Fibroblast of lung (primary cell): ENCODE measurements around the gene MARCHF2. TPM values are rescaled to one million over a fixed set of nuclear protein-coding genes. Genes with fewer than 3 reads are reported as not detected.

Experiments
- DNase-seq, 2 donors: peaks; one replicate each; pipeline versions ENCODE4 v3.0.0 to v3.0.0-alpha.2; 2010; ENCODE audit warnings: low read depth in 2 of 2
- H2AFZ ChIP-seq: 2 replicates; pipeline ENCODE4 v1.5.1; 2012; ENCODE audit warnings: low read length, control low read depth, inconsistent platforms
- H3K27ac ChIP-seq: 2 replicates; pipeline ENCODE4 v1.5.1; 2011; ENCODE audit warnings: low read length, control low read depth; ENCODE audit not compliant: insufficient read depth
- H3K27me3 ChIP-seq: 2 replicates; pipeline ENCODE4 v1.5.1; 2011; ENCODE audit warnings: mild to moderate bottlenecking, low read length; ENCODE audit not compliant: control insufficient read depth, insufficient read depth
- H3K36me3 ChIP-seq: 2 replicates; pipeline ENCODE4 v1.5.1; 2011; ENCODE audit warnings: low read length; ENCODE audit not compliant: control insufficient read depth, insufficient read depth
- H3K4me1 ChIP-seq: 2 replicates; pipeline ENCODE4 v1.5.1; 2011; ENCODE audit warnings: low read length; ENCODE audit not compliant: control insufficient read depth, insufficient read depth; ENCODE audit errors: extremely low read depth
- H3K4me2 ChIP-seq: 2 replicates; pipeline ENCODE4 v1.5.1; 2011; ENCODE audit warnings: low read length, control low read depth; ENCODE audit not compliant: insufficient read depth; ENCODE audit errors: extremely low read depth
- H3K4me3 ChIP-seq, 4 experiments: fragments of 200-600 bp in 1 of 4; sonication (generic) in 1 of 4; replicated peaks in 1 of 4; 2 replicates each; pipeline ENCODE4 v1.5.1; 2011 to 2016; ENCODE audit warnings: low read length in 4 of 4, low read depth in 3 of 4, mild to moderate bottlenecking in 3 of 4, control low read depth in 2 of 4, inconsistent platforms in 1 of 4, mixed read lengths in 1 of 4; ENCODE audit not compliant: insufficient read depth in 1 of 4; ENCODE audit errors: control extremely low read depth in 1 of 4
- H3K79me2 ChIP-seq: 2 replicates; pipeline ENCODE4 v1.5.1; 2012; ENCODE audit warnings: mild to moderate bottlenecking, low read length, inconsistent platforms; ENCODE audit not compliant: control insufficient read depth, insufficient read depth
- H3K9ac ChIP-seq: 2 replicates; pipeline ENCODE4 v1.5.1; 2011; ENCODE audit warnings: mild to moderate bottlenecking, low read length, control low read depth; ENCODE audit not compliant: insufficient read depth
- H3K9me3 ChIP-seq: 2 replicates; pipeline ENCODE4 v1.5.1; 2012; ENCODE audit warnings: low read depth, low read length; ENCODE audit not compliant: control insufficient read depth, insufficient read depth
- H4K20me1 ChIP-seq: 2 replicates; pipeline ENCODE4 v1.5.1; 2011; ENCODE audit warnings: low read length; ENCODE audit not compliant: control insufficient read depth, insufficient read depth; ENCODE audit errors: extremely low read depth
- EZH2 ChIP-seq: IDR thresholded peaks from 2 replicates; pipeline ENCODE4 v1.5.1; 2012; ENCODE audit warnings: low read length, control low read depth, mild to moderate bottlenecking; ENCODE audit errors: missing control alignments
- polyA plus RNA-seq, 2 donors: library from polyadenylated mRNA; depleted of rRNA in 1 of 2; stranded (reverse) in 1 of 2; unstranded in 1 of 2; fragments of >200 nt; gene quantifications; 2 replicates each; pipeline ENCODE4 v1.2.1, GENCODE V29; 2011 to 2012; ENCODE audit warnings: missing spikeins in 1 of 2
- total RNA-seq: library from RNA; depleted of rRNA; stranded (reverse); fragments of >200 nt; gene quantifications from 2 replicates; pipeline ENCODE4 v1.2.1, GENCODE V29; 2014
- TF ChIP-seq, protein P1 (sequence below), 2 donors: IDR thresholded peaks in 1 of 2; conservative IDR thresholded peaks in 1 of 2; 1 replicate in 1 of 2; 2 replicates in 1 of 2; pipeline ENCODE4 v1.5.1; 2011 to 2012; ENCODE audit warnings: low read length in 2 of 2, control low read depth in 1 of 2, inconsistent platforms in 1 of 2, low read depth in 1 of 2, mild to moderate bottlenecking in 1 of 2

The MARCHF2 gene
- total and polyA plus RNA-seq, 2 donors (not counting 1 experiment from before 2014, with no cell fraction given): 16.8 to 90.8 TPM

GRCh38 chr19:8476524-8476923 lies 63.4 kb downstream of the MARCHF2 start:
- Histone ChIP-seq H3K4me2 (no peak overlapping the region), H3K27ac (no peak overlapping the region), H3K79me2 (peaks cover 46% of the 10 kb centered on the region), H4K20me1 (no peaks in the 10 kb centered on the region), H3K4me1 (peaks cover 2% of the 10 kb centered on the region), H3K36me3 (peaks cover 6% of the 10 kb centered on the region), H3K9me3 (no peaks in the 10 kb centered on the region), H3K9ac (no peak overlapping the region), H2AFZ (no peak overlapping the region), H3K4me3 (no peak overlapping the region), H3K27me3 (no peaks in the 10 kb centered on the region)
- TF ChIP-seq, protein P1, sequence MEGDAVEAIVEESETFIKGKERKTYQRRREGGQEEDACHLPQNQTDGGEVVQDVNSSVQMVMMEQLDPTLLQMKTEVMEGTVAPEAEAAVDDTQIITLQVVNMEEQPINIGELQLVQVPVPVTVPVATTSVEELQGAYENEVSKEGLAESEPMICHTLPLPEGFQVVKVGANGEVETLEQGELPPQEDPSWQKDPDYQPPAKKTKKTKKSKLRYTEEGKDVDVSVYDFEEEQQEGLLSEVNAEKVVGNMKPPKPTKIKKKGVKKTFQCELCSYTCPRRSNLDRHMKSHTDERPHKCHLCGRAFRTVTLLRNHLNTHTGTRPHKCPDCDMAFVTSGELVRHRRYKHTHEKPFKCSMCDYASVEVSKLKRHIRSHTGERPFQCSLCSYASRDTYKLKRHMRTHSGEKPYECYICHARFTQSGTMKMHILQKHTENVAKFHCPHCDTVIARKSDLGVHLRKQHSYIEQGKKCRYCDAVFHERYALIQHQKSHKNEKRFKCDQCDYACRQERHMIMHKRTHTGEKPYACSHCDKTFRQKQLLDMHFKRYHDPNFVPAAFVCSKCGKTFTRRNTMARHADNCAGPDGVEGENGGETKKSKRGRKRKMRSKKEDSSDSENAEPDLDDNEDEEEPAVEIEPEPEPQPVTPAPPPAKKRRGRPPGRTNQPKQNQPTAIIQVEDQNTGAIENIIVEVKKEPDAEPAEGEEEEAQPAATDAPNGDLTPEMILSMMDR (conservative IDR thresholded peaks at IDR 0.05 in 1 of 2, IDR thresholded peaks at IDR 0.05 in 1 of 2; ENCODE audit: low read depth in 1 of 2, low read length in 2 of 2): no peak
- no peak for TF ChIP-seq EZH2
- DNase-seq: no peak

- Histone ChIP-seq H3K36me3 (peaks cover 8% of the 10 kb centered on the region), H3K27me3 (no peaks in the 10 kb centered on the region), H3K79me2 (peaks cover 56% of the 10 kb centered on the region), H3K4me1 (peaks cover 2% of the 10 kb centered on the region), H3K9me3 (no peaks in the 10 kb centered on the region), H3K4me2 (no peak overlapping the region), H3K9ac (no peak overlapping the region), H2AFZ (no peak overlapping the region), H3K4me3 (no peak overlapping the region), H4K20me1 (no peaks in the 10 kb centered on the region), H3K27ac (no peak overlapping the region)
- DNase-seq: no peak
- no peak for TF ChIP-seq EZH2
- TF ChIP-seq, protein P1 (conservative IDR thresholded peaks at IDR 0.05 in 1 of 2, IDR thresholded peaks at IDR 0.05 in 1 of 2; ENCODE audit: low read depth in 1 of 2, low read length in 2 of 2): no peak
Observed at GRCh38 chr19:8477889-8478288, 64.8 kb downstream of the MARCHF2 start.

- Histone ChIP-seq H3K4me1 (peaks cover 2% of the 10 kb centered on the region), H3K9ac (no peak overlapping the region), H3K27ac (no peak overlapping the region), H3K36me3 (peaks cover 11% of the 10 kb centered on the region), H3K27me3 (no peaks in the 10 kb centered on the region), H2AFZ (no peak overlapping the region), H3K9me3 (no peaks in the 10 kb centered on the region), H4K20me1 (no peaks in the 10 kb centered on the region), H3K79me2 (peaks cover 58% of the 10 kb centered on the region), H3K4me3 (no peak overlapping the region), H3K4me2 (no peak overlapping the region)
- no peak for DNase-seq
- TF ChIP-seq, protein P1 (conservative IDR thresholded peaks at IDR 0.05 in 1 of 2, IDR thresholded peaks at IDR 0.05 in 1 of 2; ENCODE audit: low read depth in 1 of 2, low read length in 2 of 2): no peak
- TF ChIP-seq EZH2: no peak
Observed at GRCh38 chr19:8478598-8478997, 65.5 kb downstream of the MARCHF2 start.
